H1 (cell line): Measurements from ENCODE around the gene AAMP. TPM values are rescaled to one million over a fixed set of nuclear protein-coding genes. Genes with fewer than 3 reads are reported as not detected.

ENCODE experiments used
- CTCF ChIA-PET: fragments of 300-600 bp; sonication (Branson Sonifier 250); formaldehyde crosslinking; loops from one replicate; lab custom pipeline; 2021; ENCODE audit not compliant: partially characterized antibody; lab: Charles Lee
- POLR2A ChIA-PET: fragments of 300-600 bp; sonication (Branson Sonifier 250); formaldehyde crosslinking; loops from one replicate; lab custom pipeline; 2021; ENCODE audit warnings: inconsistent platforms; ENCODE audit not compliant: partially characterized antibody; lab: Charles Lee
- DNase-seq, 2 experiments: peaks; one replicate each; pipeline versions ENCODE4 v3.0.0 to v3.0.0-alpha.2; 2010 to 2022; ENCODE audit warnings: low spot score in 2 of 2, low read depth in 1 of 2, mixed read lengths in 1 of 2
- FAIRE-seq: peaks from 2 replicates; lab custom pipeline; 2011; peaks lifted over from hg19 to GRCh38; lab: Jason Lieb, UNC
- H2AFZ ChIP-seq: 2 replicates; pipeline ENCODE4 v1.8.1; 2012; ENCODE audit warnings: low read length, inconsistent platforms
- H2AK5ac ChIP-seq: 2 replicates; pipeline ENCODE4 v1.6.1; 2013; ENCODE audit warnings: low read depth, low read length
- H2BK120ac ChIP-seq: replicated peaks from 2 replicates; pipeline ENCODE3; 2013; ENCODE audit warnings: low read depth, low read length, inconsistent platforms
- H2BK12ac ChIP-seq: 2 replicates; pipeline ENCODE4 v1.6.1; 2013; ENCODE audit warnings: low read depth, low read length
- H2BK15ac ChIP-seq: 2 replicates; pipeline ENCODE4 v1.6.1; 2013; ENCODE audit warnings: low read length
- H2BK20ac ChIP-seq: 2 replicates; pipeline ENCODE4 v1.6.1; 2013; ENCODE audit warnings: low read length
- H2BK5ac ChIP-seq: 2 replicates; pipeline ENCODE4 v1.6.1; 2013; ENCODE audit warnings: low read depth, low read length
- H3K14ac ChIP-seq: 2 replicates; pipeline ENCODE4 v1.6.1; 2013; ENCODE audit warnings: inconsistent platforms; ENCODE audit not compliant: insufficient read length
- H3K18ac ChIP-seq: 2 replicates; pipeline ENCODE4 v1.6.1; 2013; ENCODE audit warnings: low read length; ENCODE audit errors: extremely low read depth
- H3K23ac ChIP-seq: 2 replicates; pipeline ENCODE4 v1.6.1; 2013; ENCODE audit warnings: inconsistent platforms; ENCODE audit not compliant: insufficient read length
- H3K23me2 ChIP-seq: 2 replicates; pipeline ENCODE4 v1.6.1; 2013; ENCODE audit warnings: low read depth, low read length
- H3K27ac ChIP-seq: 2 replicates; pipeline ENCODE4 v1.6.1; 2011; ENCODE audit warnings: low read depth, low read length, inconsistent platforms
- H3K27me3 ChIP-seq, 4 experiments: replicated peaks in 1 of 4; 1 replicate in 1 of 4; 2 replicates in 3 of 4; pipeline versions ENCODE4 v1.6.1 to v1.8.1; 2011 to 2013; ENCODE audit warnings: low read length in 3 of 4, mild to moderate bottlenecking in 3 of 4, inconsistent platforms in 2 of 4, mixed read lengths in 2 of 4, moderate library complexity in 1 of 4; ENCODE audit not compliant: control insufficient read depth in 3 of 4, insufficient read depth in 3 of 4; ENCODE audit errors: extremely low read depth in 1 of 4
- H3K36me3 ChIP-seq, 4 experiments: 2 replicates each; pipeline versions ENCODE4 v1.6.1 to v1.8.1; 2011 to 2013; ENCODE audit warnings: mild to moderate bottlenecking in 4 of 4, low read length in 3 of 4, moderate library complexity in 2 of 4, control low read depth in 1 of 4, inconsistent platforms in 1 of 4; ENCODE audit not compliant: insufficient read depth in 4 of 4, control insufficient read depth in 2 of 4
- H3K4ac ChIP-seq: replicated peaks from 2 replicates; pipeline ENCODE3; 2013; ENCODE audit warnings: low read length, low read depth, mixed read lengths, inconsistent platforms; ENCODE audit not compliant: insufficient read length
- H3K4me1 ChIP-seq, 4 experiments: replicated peaks in 1 of 4; 1 replicate in 1 of 4; 2 replicates in 3 of 4; pipeline versions ENCODE4 v1.6.1 to v1.8.1; 2011 to 2013; ENCODE audit warnings: low read length in 3 of 4, inconsistent platforms in 2 of 4, mixed read lengths in 1 of 4; ENCODE audit not compliant: insufficient read depth in 4 of 4, control insufficient read depth in 3 of 4
- H3K4me2 ChIP-seq, 2 experiments: 2 replicates each; pipeline versions ENCODE4 v1.6.1 to v1.8.1; 2011 to 2013; ENCODE audit warnings: low read depth in 2 of 2, low read length in 2 of 2, control low read depth in 1 of 2, inconsistent platforms in 1 of 2, mild to moderate bottlenecking in 1 of 2; ENCODE audit not compliant: insufficient read depth in 1 of 2
- H3K4me3 ChIP-seq, 4 experiments: fragments of 200-600, 300-600 bp in 1 of 4; sonication (generic), shearing (Covaris generic), sonication (Bioruptor Twin) in 1 of 4; 2 replicates each; pipeline versions ENCODE4 v1.5.1 to v1.8.1; 2011 to 2016; ENCODE audit warnings: low read length in 4 of 4, low read depth in 3 of 4, control low read depth in 2 of 4, inconsistent platforms in 2 of 4, mild to moderate bottlenecking in 2 of 4, mixed read lengths in 1 of 4, moderate library complexity in 1 of 4; ENCODE audit not compliant: insufficient read depth in 2 of 4; ENCODE audit errors: extremely low read depth in 1 of 4
- H3K56ac ChIP-seq: replicated peaks from 2 replicates; pipeline ENCODE3; 2013; ENCODE audit warnings: low read depth, mild to moderate bottlenecking, mixed read lengths, low read length, inconsistent platforms; ENCODE audit not compliant: insufficient read length
- H3K79me1 ChIP-seq: 2 replicates; pipeline ENCODE4 v1.6.1; 2013; ENCODE audit warnings: low read depth, low read length, control low read depth
- H3K79me2 ChIP-seq, 2 experiments: 2 replicates each; pipeline versions ENCODE4 v1.6.1 to v1.8.1; 2012 to 2013; ENCODE audit warnings: low read length in 2 of 2, mild to moderate bottlenecking in 2 of 2, inconsistent platforms in 1 of 2; ENCODE audit not compliant: insufficient read depth in 2 of 2, control insufficient read depth in 1 of 2
- H3K9ac ChIP-seq, 4 experiments: replicated peaks in 1 of 4; 1 replicate in 1 of 4; 2 replicates in 3 of 4; pipeline versions ENCODE4 v1.6.1 to v1.8.1; 2011 to 2013; ENCODE audit warnings: low read depth in 3 of 4, low read length in 3 of 4, control low read depth in 2 of 4, mild to moderate bottlenecking in 2 of 4, moderate library complexity in 2 of 4, inconsistent platforms in 1 of 4; ENCODE audit errors: extremely low read depth in 1 of 4
- H3K9me3 ChIP-seq, 2 experiments: 2 replicates each; pipeline versions ENCODE4 v1.6.1 to v1.8.1; 2012 to 2013; ENCODE audit warnings: mild to moderate bottlenecking in 2 of 2, moderate library complexity in 2 of 2, control low read depth in 1 of 2, inconsistent platforms in 1 of 2, low read depth in 1 of 2, low read length in 1 of 2, mixed read lengths in 1 of 2; ENCODE audit not compliant: insufficient read depth in 2 of 2
- H4K20me1 ChIP-seq, 2 experiments: replicated peaks in 1 of 2; 2 replicates each; pipeline versions ENCODE3 to v1.8.1; 2011 to 2013; ENCODE audit warnings: inconsistent platforms in 2 of 2, low read length in 2 of 2, mild to moderate bottlenecking in 1 of 2; ENCODE audit not compliant: insufficient read depth in 2 of 2, control insufficient read depth in 1 of 2
- H4K5ac ChIP-seq: 2 replicates; pipeline ENCODE4 v1.6.1; 2013; ENCODE audit warnings: low read length, low read depth, mixed read lengths, inconsistent platforms; ENCODE audit not compliant: insufficient read length
- H4K8ac ChIP-seq: 2 replicates; pipeline ENCODE4 v1.8.0; 2013; ENCODE audit warnings: mild to moderate bottlenecking, moderate library complexity, low read length, inconsistent platforms; ENCODE audit not compliant: insufficient read depth; ENCODE audit errors: extremely low read depth
- H4K91ac ChIP-seq: replicated peaks from 2 replicates; pipeline ENCODE3; 2013; ENCODE audit warnings: low read length, mixed read lengths, inconsistent platforms; ENCODE audit not compliant: insufficient read length
- BACH1 ChIP-seq: IDR thresholded peaks from 2 replicates; pipeline ENCODE4 v1.6.1; 2012; ENCODE audit warnings: low read length, improper control_type of control experiment
- BCL11A ChIP-seq, 2 experiments: IDR thresholded peaks; one replicate each; pipeline ENCODE4 v1.6.1; 2011; ENCODE audit warnings: low read depth in 2 of 2, low read length in 2 of 2, mild to moderate bottlenecking in 2 of 2
- CBX8 ChIP-seq: fragments of 300-800, 300-1000 bp; sonication (generic); IDR thresholded peaks from 2 replicates; pipeline ENCODE4 v1.7.1; 2016; ENCODE audit warnings: low read depth, low read length, borderline replicate concordance
- CHD1 ChIP-seq: IDR thresholded peaks from 2 replicates; pipeline ENCODE4 v1.6.1; 2012; ENCODE audit warnings: low read depth, low read length, improper control_type of control experiment
- GTF2F1 ChIP-seq: IDR thresholded peaks from 2 replicates; pipeline ENCODE4 v1.6.1; 2012; ENCODE audit warnings: low read depth, low read length, improper control_type of control experiment, borderline replicate concordance
- HDAC6 ChIP-seq: IDR thresholded peaks from one replicate; pipeline ENCODE4 v1.7.1; 2012; ENCODE audit warnings: low read depth, mild to moderate bottlenecking, inconsistent platforms, low read length, moderate library complexity
- MAFK ChIP-seq: IDR thresholded peaks from 2 replicates; pipeline ENCODE4 v1.6.1; 2012; ENCODE audit warnings: low read depth, mild to moderate bottlenecking, improper control_type of control experiment, low read length
- RNF2 ChIP-seq: fragments of 200-900, 300-1000 bp; sonication (generic); IDR thresholded peaks from 2 replicates; pipeline ENCODE4 v1.7.1; 2016; ENCODE audit warnings: borderline replicate concordance, low read depth, mild to moderate bottlenecking, antibody characterized with exemption, low read length; ENCODE audit not compliant: poor library complexity, severe bottlenecking; ENCODE audit errors: missing control alignments
- SIRT6 ChIP-seq: IDR thresholded peaks from one replicate; pipeline ENCODE4 v1.7.1; 2012; ENCODE audit warnings: low read length, inconsistent platforms
- SRF ChIP-seq: IDR thresholded peaks from 2 replicates; pipeline ENCODE4 v1.6.1; 2011; ENCODE audit warnings: mild to moderate bottlenecking, low read depth, low read length, moderate library complexity
- YY1 ChIP-seq: IDR thresholded peaks from 2 replicates; pipeline ENCODE4 v1.6.1; 2011; ENCODE audit warnings: low read depth, mild to moderate bottlenecking, low read length
- WGBS, 2 experiments: shearing (Covaris generic) in 1 of 2; methylation state at CpG; one replicate each; pipeline versions ENCODE4 v1.1.6 to v1.1.7; 2013 to 2015; ENCODE audit warnings: low lambda C conversion rate in 2 of 2, mixed read lengths in 2 of 2, inconsistent platforms in 1 of 2, low coverage in 1 of 2, missing lambda C conversion rate in 1 of 2; ENCODE audit not compliant: insufficient replicate concordance in 2 of 2, insufficient coverage in 1 of 2, insufficient read length in 1 of 2; ENCODE audit errors: extremely low coverage in 1 of 2, missing lambda C conversion rate in 1 of 2; 5-methylcytosine and 5-hydroxymethylcytosine counted together
- polyA plus RNA-seq, 7 experiments: library from polyadenylated mRNA; depleted of rRNA in 3 of 7; stranded (reverse) in 5 of 7; unstranded in 2 of 7; fragments of >200 nt in 5 of 7; fragments of 200-250 nt in 2 of 7; gene quantifications; 1 replicate in 5 of 7; 2 replicates in 1 of 7; 4 replicates in 1 of 7; pipeline versions ENCODE4 v1.2.1 to v1.2.3, GENCODE V29; 2011 to 2013; ENCODE audit warnings: missing spikeins in 2 of 7, mixed read lengths in 2 of 7
- total RNA-seq: library from RNA; stranded (reverse); fragmentation: NEBNext Ultra II Directional; extraction: Animal tissue kit (Norgen Biotek cat#: 25700); gene quantifications from 2 replicates; pipeline ENCODE4 v1.2.1, GENCODE V29; 2021

AAMP gene
- total and polyA plus RNA-seq, 2 of the 8 experiments (the other 6 are each of a cell fraction or from before 2014, with no cell fraction given): 119 to 125 TPM

DNA sequence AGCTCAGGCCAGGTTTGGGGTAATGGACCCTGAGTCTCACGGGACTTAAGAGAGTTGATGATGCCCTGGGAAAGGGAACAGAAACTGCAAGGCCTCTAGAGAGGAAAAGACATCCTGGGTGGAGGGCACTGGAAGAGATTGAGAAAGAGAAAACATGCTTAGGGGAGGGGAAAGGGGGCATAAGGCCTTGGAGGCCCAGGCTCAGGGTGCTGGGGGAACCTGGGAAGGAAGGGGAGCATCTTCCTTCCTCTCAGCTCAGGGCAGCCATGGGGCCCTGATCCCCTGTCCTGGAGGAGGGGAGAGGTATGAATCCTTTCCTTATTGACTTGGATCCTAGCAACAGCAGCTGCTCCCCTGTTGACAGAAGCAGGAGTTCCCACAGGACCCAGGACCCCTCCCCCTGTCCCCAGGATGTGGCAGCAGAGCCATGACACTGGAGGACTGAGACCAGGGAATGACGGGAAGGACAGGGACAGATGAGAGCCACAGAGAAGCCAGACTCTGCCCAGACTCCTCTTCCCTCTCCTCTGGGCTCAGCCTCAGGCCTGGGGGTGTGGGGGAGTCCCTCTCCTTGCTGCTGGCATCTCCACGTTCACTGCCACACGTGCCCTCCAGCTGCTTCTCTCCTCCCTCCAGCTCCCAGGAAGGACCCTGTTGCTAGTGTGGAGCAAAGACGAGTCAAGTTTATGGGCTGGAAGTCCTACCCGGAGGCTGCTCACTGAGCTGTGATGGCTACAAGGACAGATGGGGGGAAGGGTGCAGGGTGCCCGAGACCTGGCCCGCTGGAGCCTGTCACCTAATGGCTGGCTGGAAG, 8.3 kb downstream of the AAMP start:
- Histone ChIP-seq H2AK5ac (no peak overlapping the region), H2AFZ (no peak overlapping the region), H3K18ac (no peak overlapping the region), H2BK12ac (no peak overlapping the region), H2BK5ac (peak overlapping the region; percentile 49; the same call in 1 of the 2 replicates), H3K9ac (peak overlapping the region in 1 of 4 experiments; percentile 22; a peak in 2 of 7 replicates), H3K14ac (no peak overlapping the region), H4K8ac (no peak overlapping the region), H4K20me1 (peaks cover 0 to 13% of the 10 kb centered on the region in 2 experiments), H3K79me2 (no peaks in the 10 kb centered on the region), H3K23me2 (no peaks in the 10 kb centered on the region), H3K4me2 (peak overlapping the region; percentile 42 to 46; a peak in 2 of 4 replicates), H4K5ac (no peak overlapping the region), H3K56ac (no peak overlapping the region), H3K4me1 (peaks cover 3 to 22% (median 15%) of the 10 kb centered on the region in 4 experiments), H2BK15ac (no peak overlapping the region), H3K27me3 (no peaks in the 10 kb centered on the region), H2BK20ac (no peak overlapping the region), H3K9me3 (no peaks in the 10 kb centered on the region), H3K79me1 (no peaks in the 10 kb centered on the region), H3K36me3 (peaks cover 12 to 29% (median 18%) of the 10 kb centered on the region in 4 experiments; a peak in 7 of 8 replicates), H3K23ac (no peak overlapping the region), H3K4ac (peak overlapping the region; percentile 41), H3K27ac (no peak overlapping the region), H4K91ac (no peak overlapping the region), H3K4me3 (no peak overlapping the region; a peak in 1 of 8 replicates), H2BK120ac (no peak overlapping the region)
- DNase-seq (no peak), FAIRE-seq (no peak)
- POLR2A ChIA-PET: interaction anchor here (0.9 to 3.7 kb wide), 8 partner anchors 9 to 306 kb away, joined by 3 to 29 read pairs (median 4); partner anchors contain the start of genes AAMP, PNKD and USP37
- CTCF ChIA-PET: interaction anchor here (1.2 to 9.0 kb wide), 5 partner anchors 12 to 188 kb away, joined by 4 to 81 read pairs (median 5); partner anchors contain the start of genes AAMP and PNKD
- 75% methylated on average over 8 of the region's 8 CpGs; no CpG with 5 or more reads in 1 of the 2 experiments for WGBS, 2 experiments
- no peak for TF ChIP-seq CHD1
- no peak for TF ChIP-seq CBX8
- no peak for TF ChIP-seq RNF2
- no peak for TF ChIP-seq GTF2F1
- no peak for TF ChIP-seq YY1
- TF ChIP-seq BACH1: no peak
- no peak for TF ChIP-seq SRF
- no peak for TF ChIP-seq MAFK
- TF ChIP-seq HDAC6: no peak
- TF ChIP-seq BCL11A (IDR thresholded peaks at IDR 0.05; ENCODE audit: low read depth in 2 of 2, low read length in 2 of 2): no peak
- TF ChIP-seq SIRT6: no peak
